ENCODE measurements around the gene EVC2.

The EVC2 gene

GRCh38 chr4:5561286-5561685, 147.1 kb downstream of the EVC2 start:
- in situ Hi-C loops (cut with HindIII; ENCODE audit: low sequenced_read_pairs): no loop called here
- TF ChIP-seq, protein P1, sequence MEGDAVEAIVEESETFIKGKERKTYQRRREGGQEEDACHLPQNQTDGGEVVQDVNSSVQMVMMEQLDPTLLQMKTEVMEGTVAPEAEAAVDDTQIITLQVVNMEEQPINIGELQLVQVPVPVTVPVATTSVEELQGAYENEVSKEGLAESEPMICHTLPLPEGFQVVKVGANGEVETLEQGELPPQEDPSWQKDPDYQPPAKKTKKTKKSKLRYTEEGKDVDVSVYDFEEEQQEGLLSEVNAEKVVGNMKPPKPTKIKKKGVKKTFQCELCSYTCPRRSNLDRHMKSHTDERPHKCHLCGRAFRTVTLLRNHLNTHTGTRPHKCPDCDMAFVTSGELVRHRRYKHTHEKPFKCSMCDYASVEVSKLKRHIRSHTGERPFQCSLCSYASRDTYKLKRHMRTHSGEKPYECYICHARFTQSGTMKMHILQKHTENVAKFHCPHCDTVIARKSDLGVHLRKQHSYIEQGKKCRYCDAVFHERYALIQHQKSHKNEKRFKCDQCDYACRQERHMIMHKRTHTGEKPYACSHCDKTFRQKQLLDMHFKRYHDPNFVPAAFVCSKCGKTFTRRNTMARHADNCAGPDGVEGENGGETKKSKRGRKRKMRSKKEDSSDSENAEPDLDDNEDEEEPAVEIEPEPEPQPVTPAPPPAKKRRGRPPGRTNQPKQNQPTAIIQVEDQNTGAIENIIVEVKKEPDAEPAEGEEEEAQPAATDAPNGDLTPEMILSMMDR (IDR thresholded peaks at IDR 0.05; ENCODE audit: low read depth, low read length, missing control alignments): no peak
- DNase-seq (ENCODE audit: low read depth): no peak
- H3K4me3 ChIP-seq (ENCODE audit: low read depth, low read length): no peak overlapping the region

DNA sequence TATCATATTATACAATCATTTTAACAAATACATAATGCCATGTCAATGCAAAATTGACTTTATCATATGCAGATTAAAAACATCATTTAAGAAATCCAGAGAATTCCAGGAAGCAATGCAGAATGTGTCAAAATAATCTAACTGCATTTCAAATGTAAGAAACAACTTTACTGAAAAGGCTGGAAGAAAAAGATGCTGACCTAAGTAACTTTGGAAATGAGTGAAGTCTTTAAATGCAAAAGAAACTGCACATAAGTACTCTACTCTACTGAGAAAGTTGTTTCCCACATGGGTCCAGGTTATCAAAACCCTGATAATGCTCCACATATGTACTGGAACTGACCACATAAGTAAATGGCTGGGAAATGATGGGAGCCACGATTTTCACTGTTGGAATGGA, 149.9 kb downstream of the EVC2 start:
- no peak for DNase-seq (ENCODE audit: low read depth)
- in situ Hi-C loops (cut with HindIII; ENCODE audit: low sequenced_read_pairs): no loop called here
- TF ChIP-seq, protein P1 (IDR thresholded peaks at IDR 0.05; ENCODE audit: low read depth, low read length, missing control alignments): no peak
- H3K4me3 ChIP-seq (ENCODE audit: low read depth, low read length): no peak overlapping the region

DNA sequence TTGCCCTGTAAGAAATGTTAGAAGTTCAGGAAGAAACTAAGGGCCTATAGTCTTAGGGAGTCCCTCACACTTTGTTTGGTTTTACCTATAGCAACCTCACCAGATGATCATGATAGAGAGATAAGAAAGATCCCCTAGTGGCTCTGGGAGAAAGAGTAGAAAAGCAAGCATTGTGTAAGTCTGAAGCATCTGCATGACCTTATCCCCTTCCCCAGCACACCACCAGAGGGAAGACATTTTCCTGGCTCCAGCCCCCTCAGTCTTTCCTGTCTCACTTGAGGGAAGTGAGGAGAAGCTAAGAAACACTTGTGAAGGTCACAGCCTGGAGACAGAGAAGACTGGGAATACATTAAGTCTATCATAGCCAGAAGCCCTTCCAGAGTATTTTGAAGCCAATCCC, 154.0 kb downstream of the EVC2 start:
- H3K4me3 ChIP-seq (ENCODE audit: low read depth, low read length): no peak overlapping the region
- TF ChIP-seq, protein P1 (IDR thresholded peaks at IDR 0.05; ENCODE audit: low read depth, low read length, missing control alignments): no peak
- DNase-seq (ENCODE audit: low read depth): no peak
- in situ Hi-C loops (cut with HindIII; ENCODE audit: low sequenced_read_pairs): no loop called here

DNA sequence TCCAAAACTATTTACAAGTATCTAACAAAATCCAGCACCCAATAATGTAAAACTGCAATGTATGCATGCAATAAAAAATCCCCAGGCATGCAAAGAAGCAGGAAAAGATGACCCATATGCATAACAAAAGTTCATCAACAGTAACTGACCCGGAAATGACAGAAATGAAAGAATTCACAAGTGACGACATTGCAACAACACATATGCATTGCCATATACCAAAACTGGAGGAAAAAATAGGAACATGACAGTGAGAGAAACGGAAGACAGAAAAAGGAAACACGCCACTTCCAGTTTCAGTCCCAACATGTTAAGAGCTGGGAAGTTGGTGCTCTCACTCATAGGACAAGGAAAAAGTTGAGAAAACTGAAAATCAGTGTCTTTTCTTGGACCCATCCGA, 154.6 kb downstream of the EVC2 start:
- in situ Hi-C loops (cut with HindIII; ENCODE audit: low sequenced_read_pairs): no loop called here
- no peak overlapping the region for H3K4me3 ChIP-seq (ENCODE audit: low read depth, low read length)
- TF ChIP-seq, protein P1 (IDR thresholded peaks at IDR 0.05; ENCODE audit: low read depth, low read length, missing control alignments): no peak

DNA sequence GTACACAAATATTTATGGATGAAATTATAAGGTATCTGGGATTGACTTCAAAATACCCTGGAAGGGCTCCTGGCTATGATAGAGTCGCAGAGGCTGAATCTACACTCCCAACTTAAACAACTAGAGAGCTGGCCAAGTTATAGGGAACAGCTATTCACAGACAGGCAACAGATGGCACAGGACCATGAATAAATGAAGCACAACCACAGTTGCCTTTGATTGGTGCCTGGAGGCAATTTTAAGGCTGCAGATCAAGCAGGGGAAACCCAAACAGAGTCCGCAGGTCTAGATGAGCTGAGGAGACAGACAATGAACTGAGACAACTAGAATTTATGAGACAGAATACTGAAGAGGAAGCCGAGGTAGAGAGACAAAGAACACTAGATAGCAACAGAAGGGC, 155.9 kb downstream of the EVC2 start:
- no peak for DNase-seq (ENCODE audit: low read depth)
- TF ChIP-seq, protein P1 (IDR thresholded peaks at IDR 0.05; ENCODE audit: low read depth, low read length, missing control alignments): no peak
- in situ Hi-C loops (cut with HindIII; ENCODE audit: low sequenced_read_pairs): no loop called here
- H3K4me3 ChIP-seq (ENCODE audit: low read depth, low read length): no peak overlapping the region

More for the DNA sequence above, 154.6 kb downstream of the EVC2 start:
- no peak for DNase-seq (ENCODE audit: low read depth)

DNA sequence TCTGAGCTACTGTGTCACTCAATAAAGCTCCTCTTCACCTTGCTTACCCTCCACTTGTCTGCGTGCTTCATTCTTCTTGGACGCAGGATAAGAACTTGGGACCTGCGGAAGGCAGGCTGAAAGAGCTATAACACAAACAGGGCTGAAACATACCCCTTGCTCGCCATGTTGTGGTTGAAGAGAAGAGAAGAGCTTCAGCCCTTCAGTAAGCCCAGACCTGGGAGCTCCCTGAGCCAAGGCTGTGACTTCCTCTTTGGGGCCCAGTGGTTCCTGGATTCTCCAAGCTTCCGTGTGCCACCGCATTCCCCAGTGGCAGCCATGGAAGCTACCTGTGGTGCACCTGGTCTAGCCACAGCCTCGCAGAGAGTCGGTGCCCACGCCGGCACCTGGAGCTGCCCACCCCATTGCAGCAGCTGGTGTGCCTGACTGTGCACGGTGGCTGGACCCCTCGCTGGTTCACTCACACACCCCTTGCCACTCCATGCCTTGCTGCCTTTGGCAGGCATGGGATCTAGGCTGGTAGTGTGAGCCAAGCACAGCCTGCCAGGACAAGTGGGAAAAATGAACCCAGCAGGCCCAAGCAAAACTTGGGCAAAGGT, 160.6 kb downstream of the EVC2 start:
- no peak for DNase-seq (ENCODE audit: low read depth)
- in situ Hi-C loops (cut with HindIII; ENCODE audit: low sequenced_read_pairs): no loop called here
- TF ChIP-seq, protein P1 (IDR thresholded peaks at IDR 0.05; ENCODE audit: low read depth, low read length, missing control alignments): no peak
- H3K4me3 ChIP-seq (ENCODE audit: low read depth, low read length): no peak overlapping the region
